Nephron (organoid): Measurements from ENCODE around the gene MAPKAP1.
"Not testable (repeated sequence)": the region's sequence is repeated elsewhere in the genome, so short reads cannot be mapped to it uniquely, and the experiment has no call there.

Experiments used
- H3K27ac Mint-ChIP-seq, 3 experiments: 2 replicates each; pipeline ENCODE4 v1.8.0; 2020; ENCODE audit warnings: mixed read lengths in 3 of 3, mild to moderate bottlenecking in 2 of 3, moderate library complexity in 1 of 3
- H3K27me3 Mint-ChIP-seq: 2 replicates; pipeline ENCODE4 v1.8.0; 2021; ENCODE audit warnings: low read depth, mild to moderate bottlenecking, moderate library complexity, mixed read lengths
- H3K36me3 Mint-ChIP-seq: 2 replicates; pipeline ENCODE4 v1.8.0; 2020; ENCODE audit warnings: low read depth, mixed read lengths
- H3K4me1 Mint-ChIP-seq: 2 replicates; pipeline ENCODE4 v1.8.0; 2020; ENCODE audit warnings: mixed read lengths
- H3K4me3 Mint-ChIP-seq, 3 experiments: 2 replicates each; pipeline ENCODE4 v1.8.0; 2020; ENCODE audit warnings: mild to moderate bottlenecking in 3 of 3, mixed read lengths in 3 of 3, moderate library complexity in 2 of 3
- H3K9me3 Mint-ChIP-seq: 2 replicates; pipeline ENCODE4 v1.8.0; 2020; ENCODE audit warnings: mixed read lengths
- TF ChIP-seq, protein P1 (sequence below), 3 experiments: fragments of 200-600 bp; sonication (generic); IDR thresholded peaks; one replicate each; pipeline ENCODE4 v1.5.0; 2021; ENCODE audit warnings: antibody characterized with exemption in 3 of 3; ENCODE audit not compliant: unreplicated experiment in 3 of 3

The MAPKAP1 gene

DNA sequence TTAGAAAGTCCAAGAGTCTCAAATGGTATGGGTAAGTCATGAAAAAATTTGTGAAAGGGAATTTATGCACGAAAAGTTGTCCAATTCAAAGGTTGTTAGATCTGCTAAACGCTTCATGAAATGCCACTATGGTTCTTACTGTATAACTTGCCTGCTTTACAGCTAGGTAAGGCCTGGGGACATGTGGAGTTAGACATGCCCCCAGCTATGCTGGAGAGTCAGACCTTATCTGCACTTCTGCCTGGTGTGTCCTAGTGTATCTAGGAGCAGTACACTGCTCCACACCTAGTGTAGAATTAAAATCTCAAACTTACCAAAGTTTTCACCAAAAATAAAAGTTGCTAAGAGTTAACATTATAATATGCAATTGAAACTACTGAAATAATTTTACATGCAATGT lies 136.8 kb downstream of the MAPKAP1 start:
- Mint-ChIP-seq H3K36me3 (peaks cover 65% of the 10 kb centered on the region), H3K27ac (no peak overlapping the region), H3K4me3 (no peak overlapping the region), H3K9me3 (peaks cover 31% of the 10 kb centered on the region), H3K4me1 (peaks cover 17% of the 10 kb centered on the region), H3K27me3 (no peaks in the 10 kb centered on the region)
- TF ChIP-seq, protein P1, sequence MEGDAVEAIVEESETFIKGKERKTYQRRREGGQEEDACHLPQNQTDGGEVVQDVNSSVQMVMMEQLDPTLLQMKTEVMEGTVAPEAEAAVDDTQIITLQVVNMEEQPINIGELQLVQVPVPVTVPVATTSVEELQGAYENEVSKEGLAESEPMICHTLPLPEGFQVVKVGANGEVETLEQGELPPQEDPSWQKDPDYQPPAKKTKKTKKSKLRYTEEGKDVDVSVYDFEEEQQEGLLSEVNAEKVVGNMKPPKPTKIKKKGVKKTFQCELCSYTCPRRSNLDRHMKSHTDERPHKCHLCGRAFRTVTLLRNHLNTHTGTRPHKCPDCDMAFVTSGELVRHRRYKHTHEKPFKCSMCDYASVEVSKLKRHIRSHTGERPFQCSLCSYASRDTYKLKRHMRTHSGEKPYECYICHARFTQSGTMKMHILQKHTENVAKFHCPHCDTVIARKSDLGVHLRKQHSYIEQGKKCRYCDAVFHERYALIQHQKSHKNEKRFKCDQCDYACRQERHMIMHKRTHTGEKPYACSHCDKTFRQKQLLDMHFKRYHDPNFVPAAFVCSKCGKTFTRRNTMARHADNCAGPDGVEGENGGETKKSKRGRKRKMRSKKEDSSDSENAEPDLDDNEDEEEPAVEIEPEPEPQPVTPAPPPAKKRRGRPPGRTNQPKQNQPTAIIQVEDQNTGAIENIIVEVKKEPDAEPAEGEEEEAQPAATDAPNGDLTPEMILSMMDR (IDR thresholded peaks at IDR 0.05; ENCODE audit: unreplicated experiment in 3 of 3): no peak

DNA sequence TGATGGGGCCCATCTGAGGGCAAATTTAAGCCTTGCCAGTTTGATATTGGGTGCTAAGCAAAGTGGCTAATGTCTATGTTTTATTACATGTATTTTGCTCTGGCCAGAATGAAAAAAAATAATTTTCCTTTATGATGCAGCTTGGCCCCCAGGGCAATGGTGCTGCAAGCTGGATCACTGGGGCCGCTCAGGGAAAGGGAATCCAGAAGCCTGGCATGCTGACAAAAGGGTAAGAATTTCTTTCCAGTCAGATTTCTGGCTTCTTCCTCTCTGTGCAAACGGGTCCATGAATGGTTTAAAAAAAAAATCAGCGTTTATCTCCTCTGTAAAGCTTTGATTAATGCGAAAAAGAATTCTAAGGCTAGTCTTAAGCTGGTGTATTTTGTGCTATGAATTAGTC lies 138.4 kb downstream of the MAPKAP1 start:
- TF ChIP-seq, protein P1 (IDR thresholded peaks at IDR 0.05; ENCODE audit: unreplicated experiment in 3 of 3): no peak
- H3K36me3 Mint-ChIP-seq: peaks cover 48% of the 10 kb centered on the region

DNA sequence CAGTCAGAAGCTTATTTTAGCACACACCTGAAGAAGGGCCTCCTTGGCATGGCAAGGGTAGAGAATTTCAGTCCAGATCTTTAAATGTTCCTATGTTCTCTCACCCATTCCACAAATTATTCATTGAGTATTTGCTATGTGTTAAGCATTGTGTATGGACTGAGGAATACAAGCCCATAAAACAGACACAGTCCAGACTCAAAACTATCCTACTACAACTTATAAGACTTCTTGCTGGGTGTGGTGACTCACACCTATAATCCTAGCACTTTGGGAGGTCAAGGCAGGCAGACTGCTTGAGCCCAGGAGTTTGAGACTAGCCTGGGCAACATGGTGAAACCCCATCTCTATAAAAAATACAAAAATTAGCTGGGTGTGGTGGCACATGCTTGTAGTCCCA lies 141.0 kb downstream of the MAPKAP1 start:
- not testable (repeated sequence) for H3K9me3 Mint-ChIP-seq
- peaks cover 29% of the 10 kb centered on the region for H3K36me3 Mint-ChIP-seq

More for the DNA sequence above, 138.4 kb downstream of the MAPKAP1 start:
- H3K4me3 Mint-ChIP-seq: no peak overlapping the region
- no peak overlapping the region for H3K27ac Mint-ChIP-seq
- H3K27me3 Mint-ChIP-seq: no peaks in the 10 kb centered on the region
- H3K9me3 Mint-ChIP-seq: peaks cover 23% of the 10 kb centered on the region
- H3K4me1 Mint-ChIP-seq: peaks cover 13% of the 10 kb centered on the region

DNA sequence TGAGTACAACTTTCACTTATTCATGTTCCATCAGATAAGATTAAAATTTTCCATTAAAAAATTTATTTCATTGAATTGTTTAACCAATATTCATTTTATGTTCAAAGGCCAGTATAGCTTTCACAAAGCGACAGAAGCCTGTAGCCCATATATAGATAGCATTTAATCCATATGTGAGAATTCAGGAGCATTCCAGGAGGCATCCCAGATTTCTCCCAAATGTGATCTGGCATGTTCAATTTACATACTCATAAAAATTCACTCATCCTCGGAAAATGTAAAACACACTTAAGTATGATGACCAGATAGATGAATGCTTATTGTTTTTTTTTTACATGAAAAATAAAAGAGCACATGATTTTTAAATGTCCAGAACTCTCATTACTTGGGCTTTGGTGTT lies 141.9 kb downstream of the MAPKAP1 start:
- Mint-ChIP-seq H3K4me3 (no peak overlapping the region), H3K4me1 (peaks cover 23% of the 10 kb centered on the region), H3K36me3 (peaks cover 26% of the 10 kb centered on the region), H3K9me3 (peaks cover 3% of the 10 kb centered on the region), H3K27ac (no peak overlapping the region), H3K27me3 (no peaks in the 10 kb centered on the region)
- TF ChIP-seq, protein P1 (IDR thresholded peaks at IDR 0.05; ENCODE audit: unreplicated experiment in 3 of 3): no peak

More for the DNA sequence above, 141.0 kb downstream of the MAPKAP1 start:
- H3K27ac Mint-ChIP-seq, H3K27me3 Mint-ChIP-seq, H3K4me3 Mint-ChIP-seq: not testable (repeated sequence)
- peaks cover 23% of the 10 kb centered on the region for H3K4me1 Mint-ChIP-seq

DNA sequence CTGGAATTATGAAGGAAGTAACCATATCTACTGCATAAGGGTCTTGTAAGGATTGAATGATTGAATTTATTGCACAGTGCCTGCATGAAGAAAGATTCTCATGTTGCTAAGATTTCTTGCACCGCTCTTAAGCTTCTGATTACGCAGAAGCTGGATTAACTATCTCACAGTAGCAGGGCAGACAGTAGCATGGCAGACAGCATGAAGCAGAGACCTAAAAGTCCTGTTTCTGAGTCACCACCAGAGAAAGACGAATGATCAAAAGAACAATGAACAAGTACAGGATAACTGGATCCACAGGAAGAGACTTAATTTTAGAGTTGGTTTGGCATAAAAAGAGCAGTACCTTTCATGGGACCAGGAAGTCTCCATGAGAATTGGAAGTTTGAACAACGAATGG lies 142.4 kb downstream of the MAPKAP1 start:
- Mint-ChIP-seq H3K9me3 (no peaks in the 10 kb centered on the region), H3K27me3 (no peaks in the 10 kb centered on the region), H3K4me3 (no peak overlapping the region), H3K27ac (peak overlapping the region in 2 of 3 experiments; percentile 28 to 40), H3K36me3 (peaks cover 22% of the 10 kb centered on the region), H3K4me1 (peaks cover 25% of the 10 kb centered on the region)
- TF ChIP-seq, protein P1 (IDR thresholded peaks at IDR 0.05; ENCODE audit: unreplicated experiment in 3 of 3): no peak

DNA sequence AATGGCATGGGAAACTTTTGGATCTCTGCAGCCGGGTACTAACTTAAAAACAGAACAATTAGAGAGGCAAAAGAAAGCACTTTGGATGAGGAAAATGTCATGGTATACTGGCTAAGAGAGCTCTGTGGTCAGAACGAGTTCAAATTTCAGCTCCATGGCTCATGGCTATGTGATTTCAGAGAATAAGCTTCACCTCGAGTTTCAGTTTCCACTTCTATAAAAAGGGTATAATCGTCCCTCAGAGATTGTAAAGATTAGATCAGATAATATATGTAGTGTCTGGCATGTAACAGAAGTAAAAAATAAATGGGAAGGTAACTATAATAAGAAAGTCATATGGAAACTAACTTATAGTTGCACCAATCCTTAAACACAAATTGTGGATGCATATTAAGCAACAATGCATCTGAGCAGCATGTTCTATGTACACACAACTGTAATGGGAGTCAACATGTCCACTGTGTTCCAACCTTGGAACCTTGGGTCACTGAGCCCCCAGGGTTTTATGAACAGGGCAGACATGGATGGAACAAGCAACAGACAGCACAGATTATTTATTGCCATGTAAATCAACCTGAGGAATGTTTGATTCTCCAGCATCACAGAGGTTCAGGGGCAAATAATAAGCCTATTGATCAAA lies 145.4 kb downstream of the MAPKAP1 start:
- Mint-ChIP-seq H3K4me3 (no peak overlapping the region), H3K4me1 (peaks cover 39% of the 10 kb centered on the region), H3K27me3 (no peaks in the 10 kb centered on the region), H3K27ac (no peak overlapping the region), H3K9me3 (no peaks in the 10 kb centered on the region), H3K36me3 (peaks cover 3% of the 10 kb centered on the region)
- TF ChIP-seq, protein P1 (IDR thresholded peaks at IDR 0.05; ENCODE audit: unreplicated experiment in 3 of 3): no peak
